ENCODE data around the gene DOK5.

The DOK5 gene

DNA sequence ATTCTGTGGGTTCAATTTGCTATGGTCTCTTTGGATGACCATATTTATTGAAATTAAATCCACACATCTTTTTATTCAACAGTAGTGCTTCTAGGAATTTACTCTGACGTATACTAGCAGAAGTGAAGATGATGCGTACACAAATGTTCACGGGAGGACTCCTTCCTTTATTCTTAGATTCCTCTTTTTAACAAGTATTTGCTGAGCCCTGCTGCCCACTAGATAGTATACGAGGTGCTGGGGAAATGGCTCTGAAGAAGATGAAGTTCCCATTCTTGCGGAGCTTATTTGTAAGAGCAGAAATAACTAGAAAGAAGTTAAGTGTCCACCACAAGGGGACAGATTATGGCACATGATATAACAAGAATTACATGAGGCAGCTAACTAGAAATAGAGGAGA is 145.2 kb downstream of the DOK5 start:
- DNase-seq: no peak

DNA sequence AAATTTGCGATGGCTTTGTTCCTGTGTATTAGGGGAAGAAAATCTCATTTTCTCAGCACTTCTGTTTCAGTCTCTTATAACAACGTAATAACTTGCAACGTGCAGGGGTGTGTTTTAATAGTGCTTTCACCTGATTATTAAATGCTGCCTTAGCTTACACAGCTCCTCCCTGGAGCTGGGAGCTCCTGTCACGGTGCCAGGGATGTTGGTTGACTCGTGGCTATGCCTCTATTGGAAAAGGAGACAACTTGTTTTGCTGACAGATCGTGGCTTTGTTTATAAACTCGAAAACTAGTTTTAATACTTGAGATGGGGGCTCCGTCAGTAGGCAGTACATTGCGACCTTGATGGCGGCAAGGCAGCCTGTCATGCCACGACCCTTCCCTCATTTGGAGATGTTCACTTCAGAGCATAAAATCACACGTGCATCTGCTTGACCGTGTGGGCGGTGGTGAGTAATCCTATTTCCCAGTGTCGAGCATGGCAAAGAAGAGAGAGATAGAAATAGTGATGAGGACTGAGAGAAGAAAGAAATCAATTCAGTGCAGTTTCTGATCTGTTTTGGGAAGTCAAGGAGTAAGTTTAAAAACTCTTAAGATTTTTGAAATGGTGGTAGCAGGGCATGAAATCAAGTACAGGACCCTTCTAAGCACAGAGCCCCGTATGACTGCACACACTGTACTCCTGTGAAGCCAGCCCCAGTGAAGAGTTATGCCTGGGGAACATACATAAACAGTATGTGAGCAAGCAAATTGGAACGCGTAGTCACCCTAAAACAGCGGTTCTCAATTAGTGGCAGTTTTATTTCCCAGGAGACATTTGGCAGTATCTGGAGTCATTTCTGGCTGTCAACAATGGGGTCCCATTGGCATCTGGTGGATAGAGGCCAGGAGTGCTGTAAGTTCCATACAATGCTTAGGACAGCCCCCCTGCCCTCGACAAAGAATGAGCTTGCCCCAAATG is 147.2 kb downstream of the DOK5 start:
- DNase-seq: no peak

DNA sequence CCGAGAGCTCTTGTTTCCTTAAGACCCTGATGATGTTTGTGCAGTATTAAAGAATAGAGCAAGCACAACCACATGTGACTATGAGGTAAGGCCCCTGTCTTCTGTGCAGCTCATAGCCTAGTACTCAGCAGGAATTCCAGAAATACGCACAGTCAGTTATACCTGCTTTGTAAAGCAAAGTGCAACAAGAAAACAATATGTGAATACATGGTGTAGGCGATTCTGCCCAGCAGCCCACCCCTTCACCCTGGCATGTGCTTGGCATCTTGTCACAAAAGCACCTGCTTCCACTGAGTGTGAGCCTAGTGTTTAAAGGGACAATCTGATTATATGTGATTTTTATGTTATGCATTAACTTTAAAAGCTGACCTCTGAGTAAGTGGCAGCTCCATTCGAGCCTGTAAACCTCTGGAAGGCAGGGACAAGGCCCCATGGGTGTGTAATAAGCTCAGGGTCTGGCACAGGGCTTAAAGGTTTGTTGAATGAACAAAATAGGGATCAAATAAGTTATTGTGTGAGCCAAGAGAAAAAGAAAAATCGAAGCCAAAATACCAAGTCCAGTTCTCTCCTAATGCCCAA is 148.7 kb downstream of the DOK5 start:
- DNase-seq: no peak

DNA sequence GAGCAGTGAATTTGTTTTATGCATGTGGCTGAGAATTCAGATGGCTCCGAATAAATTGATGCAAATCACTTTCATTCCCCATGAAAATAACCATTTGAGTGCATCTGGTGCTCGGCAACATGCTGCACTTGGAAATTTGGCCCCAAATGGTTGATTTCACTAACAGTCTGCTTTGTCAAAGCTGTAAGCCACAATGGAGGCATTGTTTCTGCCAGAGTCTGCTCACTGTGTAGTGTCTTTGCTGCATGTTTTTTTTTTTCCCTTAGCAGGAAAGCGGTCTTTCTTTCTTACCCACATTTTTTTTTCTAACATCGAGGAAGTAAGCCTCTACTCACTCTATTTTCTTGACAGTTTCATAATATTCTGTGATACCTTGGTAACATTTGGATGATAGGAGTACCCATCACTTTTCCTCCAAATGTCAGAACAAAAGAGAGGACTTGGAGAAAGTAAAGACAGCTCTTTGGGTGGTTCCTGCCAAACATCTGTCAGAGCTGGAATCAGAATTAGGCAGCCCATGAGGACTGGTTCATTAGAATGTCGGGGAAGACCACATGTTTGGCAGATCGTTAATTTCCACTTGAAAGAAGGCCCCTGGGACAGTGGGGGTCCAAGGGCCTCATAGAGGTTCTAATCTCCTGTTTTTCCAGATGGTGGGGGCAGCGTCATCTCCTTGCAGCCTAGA is 149.5 kb downstream of the DOK5 start:
- no peak for DNase-seq

DNA sequence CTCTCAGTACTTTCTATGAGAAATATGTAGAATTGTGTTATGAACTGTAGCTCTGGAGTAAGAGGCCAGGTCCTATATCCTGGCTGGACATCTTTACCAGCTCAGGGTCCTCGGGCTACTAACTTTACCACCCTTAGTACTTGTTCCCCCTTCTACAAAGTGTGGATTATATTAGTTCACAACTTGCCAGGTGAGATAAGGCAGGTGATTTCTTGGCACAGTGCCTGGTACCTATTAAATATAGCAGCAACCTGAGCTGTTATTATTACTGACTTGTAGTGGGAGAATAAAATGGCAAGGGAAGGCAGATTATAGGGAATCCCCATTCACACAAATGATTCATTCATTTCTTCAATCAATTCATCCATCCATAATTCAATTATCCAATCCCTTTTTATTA is 150.1 kb downstream of the DOK5 start:
- DNase-seq: no peak

DNA sequence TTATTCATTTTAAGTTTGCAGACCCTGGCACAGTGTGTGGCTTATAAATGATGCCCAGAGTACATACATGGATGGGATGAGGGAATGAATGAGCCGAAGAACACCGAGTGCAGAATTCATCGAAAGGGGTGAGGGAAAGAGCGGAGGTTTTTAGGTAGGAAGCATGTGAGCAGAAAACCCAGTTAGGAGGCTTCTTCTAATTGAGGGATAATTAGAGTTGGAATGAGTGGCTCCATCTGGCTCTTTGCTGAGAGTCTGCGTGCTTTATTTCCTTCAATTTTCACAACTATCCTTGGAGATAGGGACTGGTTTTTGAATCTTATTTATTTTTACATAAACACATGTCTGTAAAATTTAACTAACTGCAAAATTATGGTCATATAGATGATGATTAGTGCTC is 150.7 kb downstream of the DOK5 start:
- DNase-seq: no peak

DNA sequence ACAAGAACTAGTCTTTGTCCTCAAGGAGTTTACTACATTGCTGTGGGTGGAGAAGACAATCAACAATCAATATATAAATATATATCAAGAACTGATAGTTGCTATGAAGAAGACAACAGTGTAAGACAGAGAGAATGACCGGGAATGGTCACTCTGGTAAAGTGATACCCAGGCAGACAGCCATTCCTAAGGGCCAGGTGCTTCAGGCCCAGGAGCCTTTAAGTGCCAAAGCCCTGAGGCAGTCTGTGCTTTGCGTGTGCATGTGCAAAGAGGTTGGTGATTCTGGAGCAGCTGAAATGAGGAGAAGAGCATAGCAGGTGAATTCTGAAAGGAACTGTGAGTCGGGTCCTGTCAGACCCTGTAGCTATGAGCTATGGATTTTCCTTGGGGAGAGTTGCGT is 154.2 kb downstream of the DOK5 start:
- DNase-seq: no peak

DNA sequence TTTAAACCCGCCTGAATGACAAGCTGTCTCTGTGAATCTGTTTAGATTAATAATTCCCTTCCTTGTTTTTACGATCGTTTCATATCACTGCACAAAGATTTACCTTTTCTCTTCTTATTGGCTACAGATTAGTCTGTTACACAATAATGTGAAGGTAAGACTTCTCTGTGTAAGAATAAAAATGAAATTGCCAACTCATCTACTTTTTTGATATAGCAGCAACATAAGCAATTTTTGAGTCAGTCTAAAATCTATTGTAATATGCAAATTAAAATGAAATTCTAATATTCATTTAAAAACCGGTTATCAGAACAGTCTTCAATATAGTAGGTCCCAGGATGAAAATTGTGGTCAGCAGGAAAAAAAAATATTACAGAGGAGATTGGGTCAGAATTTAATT is 155.2 kb downstream of the DOK5 start:
- DNase-seq: no peak

DNA sequence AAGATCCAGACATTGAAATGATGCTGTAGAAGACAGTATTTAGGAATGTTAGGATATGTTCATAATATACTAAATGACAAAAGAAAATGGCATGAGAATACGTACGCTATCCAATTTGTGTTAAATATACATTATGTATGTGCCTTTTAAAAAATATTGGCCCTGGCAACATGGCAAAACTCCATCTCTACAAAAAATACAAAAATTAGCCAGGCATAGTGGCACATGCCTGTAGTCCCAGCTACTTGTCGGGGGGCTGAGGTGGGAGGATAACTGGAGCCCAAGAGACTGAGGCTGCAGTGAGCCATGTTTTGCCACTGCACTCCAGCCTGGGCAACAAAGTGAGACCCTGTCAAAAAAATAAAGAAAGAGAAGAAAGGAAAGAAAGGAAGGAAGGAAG is 155.7 kb downstream of the DOK5 start:
- DNase-seq: no peak

DNA sequence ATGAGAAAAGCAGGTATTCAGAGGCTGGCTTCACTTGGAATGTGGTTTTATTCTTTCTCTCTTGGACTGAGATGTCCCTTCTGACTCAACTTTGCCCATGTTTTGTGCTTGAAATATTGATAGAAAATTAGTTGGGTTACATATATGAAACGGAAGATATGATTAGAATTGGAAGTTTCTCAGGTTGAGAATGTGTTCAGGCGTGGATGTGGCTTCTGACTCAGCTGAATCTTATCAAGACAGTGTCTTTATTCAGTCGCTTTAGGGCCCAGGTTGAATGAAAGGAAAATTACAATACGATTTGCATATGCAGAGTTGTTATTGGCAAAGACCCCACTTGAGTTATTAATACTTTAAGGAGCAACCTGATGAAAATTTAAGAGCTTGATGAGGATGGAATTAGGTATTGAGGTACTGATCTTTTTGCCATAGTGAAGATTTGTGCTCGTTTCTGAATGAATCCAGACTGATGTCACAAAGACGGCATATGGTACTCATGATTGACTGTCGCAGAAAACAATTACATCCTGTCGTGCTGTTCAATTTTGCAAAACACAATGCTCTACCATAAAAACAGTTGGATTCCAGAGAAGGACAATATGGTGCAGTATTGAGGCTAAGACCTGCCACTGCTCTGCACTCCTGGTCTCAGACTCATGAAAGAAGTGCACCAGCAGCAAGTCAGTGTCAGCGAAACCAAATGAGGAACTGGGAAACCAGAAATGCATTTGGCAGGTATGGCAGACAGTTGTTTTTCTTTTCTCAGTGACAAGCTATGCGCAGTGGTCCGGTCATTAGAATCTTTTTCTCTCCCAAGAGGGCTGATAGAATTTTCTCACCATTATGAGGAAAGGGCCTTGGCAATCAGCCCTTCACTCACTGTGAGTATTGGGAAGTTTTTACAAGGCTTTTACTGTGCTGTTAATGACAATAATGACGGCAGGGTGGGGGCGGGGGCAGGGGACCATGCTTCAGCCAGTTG is 158.3 kb downstream of the DOK5 start:
- DNase-seq: no peak

DNA sequence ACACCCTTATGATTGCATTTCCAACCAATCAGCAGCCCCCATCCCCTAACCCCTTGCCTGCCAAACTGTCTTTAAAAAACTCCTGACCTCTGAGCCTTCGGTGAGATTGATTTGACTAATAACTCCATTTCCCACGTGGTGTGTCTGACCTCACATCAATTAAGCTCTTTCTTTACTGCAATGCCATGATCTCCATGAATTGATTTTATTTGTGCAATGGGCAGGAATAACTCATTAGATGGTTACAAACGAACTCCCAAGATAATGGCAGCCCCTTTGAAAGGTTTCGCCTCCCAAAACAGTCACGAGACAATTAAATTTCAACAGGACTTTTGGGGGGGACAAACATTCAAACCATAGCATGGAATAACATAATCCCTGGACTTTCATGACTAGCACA is 161.2 kb downstream of the DOK5 start:
- DNase-seq: no peak

DNA sequence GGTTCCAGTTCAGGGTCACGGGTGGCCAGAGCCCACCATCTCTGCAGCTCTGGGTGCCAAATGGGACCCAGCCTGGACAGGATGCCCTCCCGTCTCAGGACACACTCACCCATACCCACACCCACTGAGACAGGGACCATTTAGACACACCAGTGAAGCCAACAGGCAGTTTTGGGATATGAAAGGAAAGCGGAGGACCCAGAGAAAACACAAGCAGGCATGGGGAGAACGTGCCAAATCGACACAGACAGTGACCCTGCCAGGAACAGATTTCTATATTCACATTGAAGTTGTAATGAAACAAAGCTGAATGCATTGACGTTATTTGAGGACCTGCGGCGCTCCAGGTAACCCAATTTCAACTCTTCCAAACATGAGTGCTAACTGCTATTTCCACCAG is 164.5 kb downstream of the DOK5 start:
- DNase-seq: no peak

DNA sequence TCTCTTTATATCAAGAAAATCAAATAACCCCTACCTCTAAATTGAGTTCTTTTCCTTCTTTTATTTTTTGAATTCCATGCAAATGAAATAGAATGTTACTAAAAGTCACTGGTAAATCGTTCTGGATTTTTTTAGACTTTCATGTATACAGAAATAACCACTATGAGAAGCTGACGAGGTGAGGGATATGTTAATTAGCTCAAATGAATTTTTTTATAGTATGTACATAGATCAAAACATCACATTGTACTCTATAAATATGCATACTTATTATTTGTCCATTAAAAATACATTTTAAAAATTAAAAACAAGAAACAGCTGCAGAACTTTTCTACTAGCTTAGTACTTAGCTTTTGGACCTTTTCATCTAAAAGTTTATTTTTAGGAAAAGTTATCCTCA is 165.4 kb downstream of the DOK5 start:
- no peak for DNase-seq

DNA sequence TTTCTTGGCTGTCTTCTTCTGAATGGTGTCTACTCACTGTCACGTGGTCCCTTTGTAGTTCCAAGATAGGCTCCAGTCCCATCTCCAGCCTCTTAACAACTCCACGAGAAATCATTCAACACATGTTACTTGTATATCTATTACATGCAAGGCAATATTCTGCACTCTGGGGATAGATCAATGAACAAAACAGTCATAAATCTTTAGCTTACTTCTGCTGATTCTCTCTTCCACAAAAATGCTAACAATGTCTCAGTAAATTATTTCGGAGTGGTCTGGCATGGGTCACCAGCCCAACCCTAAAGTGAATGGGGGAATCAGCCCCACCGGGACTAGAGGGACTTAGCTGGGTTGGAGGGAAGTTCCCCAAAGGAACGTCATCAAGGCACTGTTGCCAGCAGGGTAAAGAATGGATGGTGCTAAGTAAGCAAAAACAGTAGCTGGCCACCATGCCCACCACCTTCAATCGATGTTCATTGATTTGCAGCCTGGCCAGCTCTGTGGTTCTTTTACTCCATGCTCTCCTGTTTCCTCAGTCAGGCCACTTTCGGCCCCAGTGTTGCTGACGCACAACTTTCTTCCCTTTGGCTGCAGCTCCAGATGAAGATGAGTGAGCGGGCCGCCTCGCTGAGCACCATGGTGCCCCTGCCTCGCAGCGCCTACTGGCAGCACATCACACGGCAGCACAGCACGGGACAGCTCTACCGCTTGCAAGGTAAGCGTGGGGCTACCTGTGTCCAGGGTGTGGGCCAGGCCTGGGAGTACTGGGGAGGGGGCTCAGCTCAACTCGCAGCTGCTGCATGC is 167.7 kb downstream of the DOK5 start:
- no peak for DNase-seq

DNA sequence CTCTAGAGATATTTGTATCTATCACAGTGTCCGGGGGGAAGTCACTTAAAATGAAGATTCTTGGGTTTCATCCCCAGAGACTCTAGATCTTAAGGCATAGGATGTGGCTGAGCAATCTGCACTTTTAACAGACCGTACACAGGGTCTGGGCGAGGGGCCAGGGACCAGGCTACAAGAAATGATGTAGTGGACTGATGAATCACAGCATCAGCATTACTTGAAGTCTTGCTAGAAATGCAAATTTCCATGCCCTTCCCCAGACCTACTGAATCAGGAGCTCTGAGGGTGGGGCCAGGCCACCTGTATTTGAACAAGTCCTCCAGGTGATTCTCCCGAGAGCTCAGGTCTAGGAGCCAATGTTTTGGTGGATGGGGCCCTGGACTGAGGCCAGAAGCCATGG is 168.4 kb downstream of the DOK5 start:
- no peak for DNase-seq

DNA sequence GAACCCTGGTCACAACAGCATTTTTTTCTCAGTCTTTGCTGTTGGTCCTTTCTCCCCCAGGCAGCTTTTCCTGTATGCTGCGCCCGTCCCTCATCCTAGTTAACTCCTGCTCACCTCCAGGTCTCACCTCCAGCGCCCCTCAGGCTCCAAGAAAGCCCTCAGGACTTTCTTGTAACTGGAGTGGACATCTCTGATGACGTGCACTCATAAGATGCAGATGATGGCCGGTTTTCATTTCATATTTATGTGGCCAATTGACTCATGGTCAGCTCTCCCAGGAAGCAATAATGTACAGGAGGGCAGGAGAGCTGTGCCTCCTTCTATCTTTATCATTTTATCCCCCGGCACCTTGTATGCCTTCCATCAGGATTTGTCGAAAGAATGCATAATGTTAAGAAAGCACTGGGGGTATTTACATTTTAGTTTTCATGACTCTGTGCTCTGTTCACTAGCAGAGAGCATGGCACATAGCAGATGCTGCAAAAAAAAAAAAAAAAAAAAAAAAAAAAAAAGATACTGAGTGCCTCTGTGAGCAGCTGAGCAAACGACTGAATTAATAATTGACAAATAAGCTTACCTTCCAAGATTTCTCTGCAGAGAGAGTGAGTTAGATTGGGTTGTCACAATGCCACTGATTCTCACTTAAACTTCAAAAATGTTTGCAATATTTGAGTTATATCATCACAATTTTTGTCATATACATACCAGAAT is 170.2 kb downstream of the DOK5 start:
- DNase-seq: no peak

DNA sequence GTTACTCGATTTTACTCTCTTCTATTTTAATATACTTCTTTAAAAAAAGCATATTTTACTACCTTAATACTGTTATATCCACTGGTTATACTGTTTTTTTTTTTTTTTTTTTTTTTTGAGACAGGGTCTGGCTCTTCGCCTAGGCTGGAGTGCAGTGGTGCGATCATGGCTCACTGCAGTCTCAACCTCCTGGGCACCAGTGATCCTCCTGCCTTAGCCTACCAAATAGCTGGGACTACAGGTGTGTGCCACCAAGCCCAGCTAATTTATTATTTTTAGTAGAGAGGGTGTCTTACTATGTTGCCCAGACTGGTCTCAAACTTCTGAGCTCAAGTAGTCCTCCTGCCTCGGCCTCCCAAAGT is 170.7 kb downstream of the DOK5 start:
- DNase-seq: no peak

DNA sequence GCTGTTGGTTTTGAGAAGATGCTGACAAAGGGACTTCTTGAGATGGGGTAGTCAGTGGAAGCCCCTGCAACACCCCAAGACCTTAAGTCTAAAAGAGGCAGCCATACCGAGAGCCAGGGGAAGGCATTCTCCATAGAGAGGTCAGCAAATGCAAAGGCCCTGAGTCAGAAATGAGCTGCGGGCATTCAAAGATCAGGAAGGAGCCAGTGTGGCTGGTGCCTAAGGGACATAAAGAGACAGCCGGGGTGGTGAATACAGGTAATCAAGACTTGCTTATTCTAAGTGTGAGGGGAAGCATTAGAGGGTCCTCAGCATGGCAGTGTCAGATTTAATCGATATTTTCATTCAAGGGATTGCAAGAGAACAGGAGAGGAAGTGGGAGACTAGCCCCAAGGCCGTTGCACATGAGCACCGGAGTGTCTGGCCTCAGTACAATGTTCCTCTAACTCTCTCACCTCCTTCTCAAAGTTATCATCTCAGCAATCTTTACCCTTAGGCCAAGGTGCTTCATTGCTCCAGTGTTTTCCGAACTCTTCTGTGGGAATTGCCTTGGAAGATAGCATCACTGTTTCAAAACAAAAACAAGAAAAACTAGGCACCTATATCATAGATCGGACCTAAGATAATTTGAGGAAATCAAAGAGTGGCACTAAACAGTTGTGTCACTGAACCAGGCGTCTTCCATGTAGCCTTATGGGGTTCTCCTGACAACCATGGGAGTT is 173.2 kb downstream of the DOK5 start:
- DNase-seq: no peak

DNA sequence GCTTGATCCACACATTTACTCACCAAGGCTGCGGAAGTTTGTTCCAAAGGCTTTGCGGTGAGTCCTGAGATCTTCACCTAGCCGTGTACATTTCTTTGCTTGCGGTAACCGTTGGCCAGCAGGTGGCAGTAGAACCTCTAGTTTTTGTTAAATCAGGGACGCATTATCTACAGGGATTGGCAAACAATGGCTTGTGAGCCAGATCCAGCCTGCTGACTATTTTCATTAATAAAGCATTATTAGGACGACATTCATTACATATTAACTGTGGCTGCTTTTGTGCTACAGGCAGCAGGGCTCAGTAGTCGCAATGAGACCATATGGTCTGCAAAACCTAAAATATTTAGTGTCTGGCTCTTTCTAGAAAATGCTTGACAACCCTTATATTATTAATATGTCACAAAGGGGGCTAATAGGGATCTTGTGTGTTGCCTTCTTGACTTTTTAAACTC is 174.1 kb downstream of the DOK5 start:
- DNase-seq: peak; percentile 58

DNA sequence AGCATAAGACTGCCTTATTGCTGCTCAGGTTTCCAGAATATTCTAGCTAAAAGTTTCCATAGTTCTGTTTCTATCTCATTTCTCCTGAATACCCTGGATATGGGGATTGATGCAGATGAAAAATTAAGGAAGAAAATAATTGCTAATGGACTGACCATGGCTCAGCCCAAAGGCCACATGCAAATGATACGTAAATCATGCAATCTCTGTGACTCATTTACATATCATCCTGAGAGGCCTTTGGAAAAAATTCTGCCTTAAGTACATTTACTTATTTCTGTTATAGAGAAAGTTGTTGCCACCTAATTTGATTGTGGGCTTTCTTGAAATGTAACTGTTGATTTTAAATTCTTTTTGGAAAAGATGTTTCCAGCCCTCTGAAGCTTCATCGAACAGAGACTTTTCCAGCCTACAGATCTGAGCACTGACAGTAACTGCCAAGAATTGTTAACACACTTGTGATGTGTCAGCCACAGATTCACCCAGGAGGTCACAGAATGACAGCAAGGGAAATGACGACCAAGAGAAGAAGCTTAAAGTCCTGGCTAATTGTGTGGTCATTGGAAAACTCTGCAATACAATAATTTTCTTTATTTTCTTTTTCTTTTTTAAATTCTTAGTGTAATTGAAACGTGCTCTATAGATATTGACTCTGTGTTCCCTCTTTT is 174.8 kb downstream of the DOK5 start:
- DNase-seq: no peak

All from activated naive CD4-positive, alpha-beta T cell treated with Interleukin-2 at 50 U/mL for 16 hours (primary cell).